HUES64 (cell line): ENCODE data around the gene BCL2.

Experiments used
- H3K27ac ChIP-seq: 2 replicates; pipeline ENCODE4 v1.7.0; 2013; ENCODE audit warnings: low read depth, low read length, inconsistent platforms
- H3K27me3 ChIP-seq: 2 replicates; pipeline ENCODE4 v1.6.1; 2013; ENCODE audit warnings: mild to moderate bottlenecking, low read length; ENCODE audit not compliant: insufficient read depth
- H3K36me3 ChIP-seq: 2 replicates; pipeline ENCODE4 v1.6.1; 2013; ENCODE audit warnings: mild to moderate bottlenecking, low read length; ENCODE audit not compliant: insufficient read depth
- H3K4me1 ChIP-seq: 2 replicates; pipeline ENCODE4 v1.6.1; 2013; ENCODE audit warnings: mild to moderate bottlenecking, low read length, moderate library complexity; ENCODE audit not compliant: insufficient read depth
- H3K4me3 ChIP-seq: 2 replicates; pipeline ENCODE4 v1.5.1; 2013; ENCODE audit warnings: mild to moderate bottlenecking, low read length, moderate library complexity
- H3K9ac ChIP-seq: 2 replicates; pipeline ENCODE4 v1.6.1; 2013; ENCODE audit warnings: mild to moderate bottlenecking, low read depth, low read length
- H3K9me3 ChIP-seq: 2 replicates; pipeline ENCODE4 v1.6.1; 2013; ENCODE audit warnings: low read depth, low read length; ENCODE audit not compliant: insufficient read depth
- WGBS: fragments of 150-250, 120-280 bp; methylation state at CpG from one replicate; pipeline ENCODE4 v1.1.7; 2013; ENCODE audit warnings: missing lambda C conversion rate; 5-methylcytosine and 5-hydroxymethylcytosine counted together

The BCL2 gene

GRCh38 chr18:63273222-63273927 lies 46.2 kb downstream of the BCL2 start:
- no peak overlapping the region for H3K4me3 ChIP-seq
- H3K27ac ChIP-seq, result no peak overlapping the region
- H3K36me3 ChIP-seq, result no peaks in the 10 kb centered on the region
- H3K9me3 ChIP-seq, result no peaks in the 10 kb centered on the region
- 94% methylated on average over 13 of the region's 13 CpGs for WGBS
- H3K27me3 ChIP-seq, result no peaks in the 10 kb centered on the region
- no peak overlapping the region for H3K9ac ChIP-seq
- H3K4me1 ChIP-seq, result no peaks in the 10 kb centered on the region

- no CpG with 5 or more reads among the region's 1 CpG for WGBS
- Histone ChIP-seq H3K36me3 (no peaks in the 10 kb centered on the region), H3K9me3 (no peaks in the 10 kb centered on the region)
Observed at GRCh38 chr18:63272638-63273037, 46.9 kb downstream of the BCL2 start.

GRCh38 chr18:63271881-63272299 lies 47.7 kb downstream of the BCL2 start:
- Histone ChIP-seq H3K27ac (no peak overlapping the region), H3K36me3 (no peaks in the 10 kb centered on the region)

More at GRCh38 chr18:63272638-63273037, 46.9 kb downstream of the BCL2 start:
- Histone ChIP-seq H3K4me1 (no peaks in the 10 kb centered on the region), H3K4me3 (no peak overlapping the region), H3K27me3 (no peaks in the 10 kb centered on the region), H3K9ac (no peak overlapping the region), H3K27ac (no peak overlapping the region)

GRCh38 chr18:63271148-63271547 lies 48.4 kb downstream of the BCL2 start:
- Histone ChIP-seq H3K4me3 (no peak overlapping the region), H3K9me3 (no peaks in the 10 kb centered on the region), H3K9ac (no peak overlapping the region), H3K27me3 (no peaks in the 10 kb centered on the region), H3K27ac (no peak overlapping the region), H3K36me3 (no peaks in the 10 kb centered on the region), H3K4me1 (no peaks in the 10 kb centered on the region)
- 97% methylated on average over 4 of the region's 4 CpGs for WGBS

More at GRCh38 chr18:63271881-63272299, 47.7 kb downstream of the BCL2 start:
- Histone ChIP-seq H3K27me3 (no peaks in the 10 kb centered on the region), H3K4me3 (no peak overlapping the region), H3K4me1 (no peaks in the 10 kb centered on the region), H3K9ac (no peak overlapping the region), H3K9me3 (no peaks in the 10 kb centered on the region)
- 90% methylated on average over 3 of the region's 3 CpGs for WGBS

DNA sequence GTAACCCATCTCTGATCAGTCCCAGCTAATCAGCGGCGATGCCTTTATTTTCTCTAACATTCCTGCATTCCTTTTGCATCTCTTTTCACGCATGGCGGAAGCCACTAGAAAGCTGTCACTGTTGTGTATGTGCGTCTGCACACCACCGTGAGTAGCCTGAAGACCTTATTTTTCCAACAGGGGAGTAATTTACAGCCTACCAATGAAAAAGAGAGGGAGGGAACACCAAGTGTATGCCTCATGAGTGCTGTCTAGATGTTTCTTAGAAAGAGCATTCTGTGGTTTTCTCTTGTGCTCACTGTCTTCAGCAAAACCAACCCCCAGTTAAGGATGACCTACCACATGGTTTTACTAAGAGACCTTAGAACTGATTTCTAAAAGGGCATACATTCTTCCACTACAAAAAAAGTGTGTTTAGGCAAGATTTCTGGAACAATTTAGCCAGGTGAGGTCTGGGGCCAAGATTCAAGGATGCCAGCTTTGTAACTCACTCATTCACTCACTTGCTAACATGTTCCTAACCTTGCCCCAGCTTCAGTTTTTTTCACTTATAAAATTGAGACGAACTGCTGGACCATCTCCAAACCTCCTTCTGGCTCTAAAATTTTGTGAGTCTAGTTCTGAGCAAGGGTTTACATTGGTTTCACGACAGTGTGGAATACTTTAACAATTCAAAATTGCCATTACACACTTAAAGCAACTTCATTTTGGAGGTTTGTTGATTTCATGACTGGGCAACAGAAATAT lies 51.4 kb downstream of the BCL2 start:
- Histone ChIP-seq H3K9ac (no peak overlapping the region), H3K4me1 (no peaks in the 10 kb centered on the region), H3K27ac (no peak overlapping the region), H3K36me3 (no peaks in the 10 kb centered on the region), H3K4me3 (no peak overlapping the region), H3K27me3 (no peaks in the 10 kb centered on the region), H3K9me3 (no peaks in the 10 kb centered on the region)
- 94% methylated on average over 7 of the region's 8 CpGs for WGBS

DNA sequence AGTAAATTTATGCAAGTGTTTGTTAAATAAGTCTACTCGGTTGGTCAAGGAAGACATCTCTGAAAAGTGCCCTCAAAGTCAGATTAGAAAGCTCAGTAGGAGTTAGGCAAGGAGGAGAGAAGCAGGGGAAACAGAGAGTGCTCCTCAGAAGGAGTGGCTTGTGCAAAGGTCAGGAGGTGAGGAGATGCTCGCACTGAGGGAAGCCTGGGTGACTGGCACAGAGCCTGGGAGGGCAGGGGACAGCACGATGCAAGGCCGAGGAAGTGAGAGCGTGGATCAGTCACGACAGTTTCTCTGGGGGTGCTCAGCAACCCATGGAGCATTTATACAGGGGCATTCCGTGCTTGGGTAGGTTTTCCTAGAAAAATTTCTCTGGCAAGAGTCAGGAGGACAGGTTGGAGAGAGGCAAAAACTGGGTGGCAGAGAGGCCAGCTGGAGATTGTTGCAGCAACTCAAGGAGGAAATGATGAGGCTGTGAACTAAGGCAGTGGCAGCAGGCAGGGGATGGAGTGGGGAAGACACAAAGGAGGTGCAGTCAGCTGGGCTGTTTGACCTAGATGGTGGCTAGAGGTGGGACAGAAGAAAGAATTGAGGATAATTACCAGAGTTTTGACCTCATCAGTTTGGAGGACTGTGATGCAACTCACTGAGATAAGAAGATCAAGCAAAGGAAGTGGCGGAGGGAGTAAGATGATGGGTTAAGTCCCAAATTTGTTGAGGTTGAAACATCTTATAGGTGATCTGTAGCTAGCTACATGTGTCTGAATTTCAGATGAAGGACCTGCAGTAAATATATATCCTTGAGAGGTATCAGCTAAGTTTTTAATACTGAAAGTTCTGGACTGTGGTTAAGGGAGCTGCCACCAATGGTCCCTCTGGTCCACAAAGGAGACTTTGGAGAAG lies 52.4 kb downstream of the BCL2 start:
- Histone ChIP-seq H3K9me3 (no peaks in the 10 kb centered on the region), H3K9ac (no peak overlapping the region), H3K36me3 (no peaks in the 10 kb centered on the region), H3K4me3 (no peak overlapping the region), H3K27ac (no peak overlapping the region), H3K4me1 (no peaks in the 10 kb centered on the region), H3K27me3 (no peaks in the 10 kb centered on the region)
- 93% methylated on average over 8 of the region's 8 CpGs for WGBS

GRCh38 chr18:63265326-63265725 lies 54.2 kb downstream of the BCL2 start:
- no peak overlapping the region for H3K4me3 ChIP-seq
- H3K9me3 ChIP-seq, result no peaks in the 10 kb centered on the region
- H3K27me3 ChIP-seq, result no peaks in the 10 kb centered on the region
- 100% methylated on average over 1 of the region's 3 CpGs for WGBS
- H3K4me1 ChIP-seq, result no peaks in the 10 kb centered on the region
- no peak overlapping the region for H3K27ac ChIP-seq
- no peak overlapping the region for H3K9ac ChIP-seq
- no peaks in the 10 kb centered on the region for H3K36me3 ChIP-seq

DNA sequence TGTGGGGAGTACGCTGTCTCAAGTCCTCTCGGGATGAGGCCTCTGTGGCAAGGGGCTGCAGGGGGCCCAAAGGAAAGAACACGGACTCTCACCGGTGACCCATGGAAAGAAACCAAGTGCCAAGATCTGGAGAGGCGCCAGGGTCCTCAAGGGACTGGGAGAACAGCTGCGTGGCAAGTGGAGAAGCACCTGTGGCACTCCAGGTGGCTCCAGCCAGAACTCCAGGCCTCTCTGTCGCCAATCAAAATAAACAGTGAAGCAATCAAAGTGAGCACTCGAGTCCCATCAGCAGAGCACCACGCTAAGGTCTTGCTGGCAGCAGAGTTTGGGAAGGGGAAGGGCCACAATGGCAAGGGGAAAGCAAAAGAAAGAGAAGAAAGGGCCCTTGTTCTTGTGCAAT lies 54.7 kb downstream of the BCL2 start:
- no peaks in the 10 kb centered on the region for H3K27me3 ChIP-seq
- H3K36me3 ChIP-seq, result no peaks in the 10 kb centered on the region
- H3K4me1 ChIP-seq, result no peaks in the 10 kb centered on the region
- WGBS, result 90% methylated on average over 9 of the region's 9 CpGs
- H3K27ac ChIP-seq, result no peak overlapping the region
- no peak overlapping the region for H3K4me3 ChIP-seq
- no peaks in the 10 kb centered on the region for H3K9me3 ChIP-seq
- no peak overlapping the region for H3K9ac ChIP-seq

DNA sequence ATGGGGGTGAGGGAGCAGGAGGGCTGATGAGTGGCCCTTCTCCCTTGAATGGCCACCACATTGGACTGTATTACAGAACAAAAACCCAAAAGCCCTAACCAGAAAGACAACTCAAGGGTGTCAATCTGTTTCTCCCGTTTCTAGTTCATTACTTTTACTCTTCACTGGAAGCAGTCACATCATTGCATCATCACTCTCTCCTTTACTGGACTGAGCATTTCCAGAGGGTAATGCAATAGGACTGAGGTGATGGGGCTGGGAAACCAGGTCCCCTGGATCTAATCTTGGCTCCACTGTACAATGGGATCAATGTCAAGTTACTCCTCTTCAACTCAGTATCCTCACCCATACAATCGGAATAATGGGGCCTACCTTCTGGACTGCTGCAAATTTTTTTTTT lies 56.1 kb downstream of the BCL2 start:
- H3K27me3 ChIP-seq, result no peaks in the 10 kb centered on the region
- WGBS, result 91% methylated on average over 2 of the region's 2 CpGs
- H3K4me3 ChIP-seq, result no peak overlapping the region
- H3K36me3 ChIP-seq, result no peaks in the 10 kb centered on the region
- no peaks in the 10 kb centered on the region for H3K9me3 ChIP-seq
- no peaks in the 10 kb centered on the region for H3K4me1 ChIP-seq
- no peak overlapping the region for H3K9ac ChIP-seq
- no peak overlapping the region for H3K27ac ChIP-seq

DNA sequence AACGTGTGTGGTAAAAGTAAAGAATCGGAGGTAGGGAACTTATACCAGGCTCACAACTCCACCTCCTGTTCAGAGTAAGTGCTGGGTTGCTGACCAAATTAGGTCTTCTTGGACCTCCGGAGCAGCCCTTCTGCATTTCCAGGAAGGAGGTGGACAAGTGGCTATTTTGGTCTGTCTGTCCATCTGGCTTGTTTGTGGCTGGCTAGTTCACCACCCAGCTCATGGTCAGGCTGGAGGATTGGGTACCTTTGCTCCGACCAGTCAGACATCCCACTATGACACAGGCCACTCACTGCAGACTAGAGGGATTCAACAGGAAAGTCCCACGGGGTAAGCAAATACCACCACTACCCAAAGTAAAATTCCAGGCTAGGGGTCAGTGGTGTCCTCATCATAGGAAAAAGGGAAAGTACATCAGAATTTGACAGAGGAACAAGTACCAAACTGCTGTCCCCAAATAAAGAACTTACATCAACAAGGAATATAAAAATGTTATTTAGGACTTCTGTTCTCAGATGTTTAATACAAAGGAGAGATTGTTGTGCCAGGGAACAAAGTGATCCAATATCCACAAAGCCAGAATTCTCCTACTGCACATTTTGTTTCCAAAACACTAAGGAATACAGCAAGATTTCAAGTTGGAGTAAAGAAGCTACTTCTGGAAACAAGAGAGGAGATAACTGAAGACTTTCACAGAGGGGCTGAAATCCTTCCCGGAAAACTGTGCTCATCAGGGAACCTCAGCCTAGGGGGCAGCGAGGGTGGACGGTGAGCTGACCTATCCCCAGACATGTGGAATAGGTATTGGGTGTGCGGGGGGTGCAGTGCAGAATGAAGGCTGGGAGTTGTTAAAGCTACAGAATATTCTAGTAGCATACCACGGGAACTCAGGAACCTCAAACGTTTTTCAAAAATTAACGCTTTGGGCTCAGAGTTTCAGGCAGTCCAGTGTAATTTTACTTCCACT lies 56.9 kb downstream of the BCL2 start:
- no peak overlapping the region for H3K9ac ChIP-seq
- no peaks in the 10 kb centered on the region for H3K4me1 ChIP-seq
- no peaks in the 10 kb centered on the region for H3K9me3 ChIP-seq
- no peak overlapping the region for H3K27ac ChIP-seq
- H3K27me3 ChIP-seq, result no peaks in the 10 kb centered on the region
- 79% methylated on average over 12 of the region's 12 CpGs for WGBS
- H3K36me3 ChIP-seq, result no peaks in the 10 kb centered on the region
- no peak overlapping the region for H3K4me3 ChIP-seq
